HepG2 (cell line): ENCODE results near the gene DDI2. TPM values are rescaled to one million over a fixed set of nuclear protein-coding genes. Genes with fewer than 3 reads are reported as not detected.
A peak's percentile ranks its signal among the peaks of the same experiment; 100 is the strongest.

Experiments
- ARNT2 ChIP-seq: sonication (generic); formaldehyde crosslinking; IDR thresholded peaks from 2 replicates; pipeline ENCODE4 v1.8.0; 2022; ENCODE audit warnings: mild to moderate bottlenecking, low read depth, missing genetic modification reagents, moderate library complexity
- ATRX ChIP-seq: sonication (generic); formaldehyde crosslinking; IDR thresholded peaks from 2 replicates; pipeline ENCODE4 v1.4.0; 2020; ENCODE audit warnings: missing genetic modification reagents, borderline replicate concordance
- CC2D1A ChIP-seq: sonication (generic); formaldehyde crosslinking; IDR thresholded peaks from 2 replicates; pipeline ENCODE4 v1.8.1; 2023; ENCODE audit warnings: mild to moderate bottlenecking, missing genetic modification reagents
- JDP2 ChIP-seq: sonication (generic); formaldehyde crosslinking; IDR thresholded peaks from 2 replicates; pipeline ENCODE4 v1.8.1; 2022; ENCODE audit warnings: missing genetic modification reagents, borderline replicate concordance
- KMT2B ChIP-seq: IDR thresholded peaks from 2 replicates; pipeline ENCODE4 v1.6.1; 2016; ENCODE audit warnings: missing genetic modification reagents, missing compliant biosample characterization
- NFIB ChIP-seq: sonication (generic); formaldehyde crosslinking; IDR thresholded peaks from 2 replicates; pipeline ENCODE4 v1.9.0; 2021; ENCODE audit warnings: missing genetic modification reagents, mild to moderate bottlenecking, borderline replicate concordance
- NR3C1 ChIP-seq: sonication (generic); formaldehyde crosslinking; IDR thresholded peaks from 2 replicates; pipeline ENCODE4 v1.4.0; 2020; ENCODE audit warnings: missing genetic modification reagents
- SALL2 ChIP-seq: sonication (generic); formaldehyde crosslinking; IDR thresholded peaks from 2 replicates; pipeline ENCODE4 v1.8.1; 2023; ENCODE audit warnings: mild to moderate bottlenecking, missing genetic modification reagents, inconsistent platforms
- SIN3B ChIP-seq: fragments of 150-350 bp; IDR thresholded peaks from 2 replicates; pipeline ENCODE4 v1.6.1; 2014; ENCODE audit warnings: low read length
- ZBTB21 ChIP-seq: sonication (generic); formaldehyde crosslinking; IDR thresholded peaks from 2 replicates; pipeline ENCODE4 v1.4.0; 2020; ENCODE audit warnings: missing genetic modification reagents
- ZMYM2 ChIP-seq: sonication (generic); formaldehyde crosslinking; IDR thresholded peaks from 2 replicates; pipeline ENCODE4 v1.8.0; 2022; ENCODE audit warnings: mild to moderate bottlenecking, missing genetic modification reagents
- ZNF160 ChIP-seq: sonication (generic); formaldehyde crosslinking; IDR thresholded peaks from 2 replicates; pipeline ENCODE4 v1.8.0; 2022; ENCODE audit warnings: mild to moderate bottlenecking, inconsistent platforms, missing genetic modification reagents
- ZNF546 ChIP-seq: sonication (generic); formaldehyde crosslinking; conservative IDR thresholded peaks from 2 replicates; pipeline ENCODE4 v1.8.1; 2023; ENCODE audit warnings: mild to moderate bottlenecking, missing genetic modification reagents
- ZNF556 ChIP-seq: sonication (generic); formaldehyde crosslinking; IDR thresholded peaks from 2 replicates; pipeline ENCODE4 v1.4.0; 2020; ENCODE audit warnings: mild to moderate bottlenecking, missing genetic modification reagents, borderline replicate concordance
- ZNF567 ChIP-seq: sonication (generic); formaldehyde crosslinking; IDR thresholded peaks from 2 replicates; pipeline ENCODE4 v1.8.1; 2023; ENCODE audit warnings: mild to moderate bottlenecking, missing genetic modification reagents, borderline replicate concordance
- ZNF569 ChIP-seq: sonication (generic); formaldehyde crosslinking; IDR thresholded peaks from 2 replicates; pipeline ENCODE4 v1.5.0; 2020; ENCODE audit warnings: mild to moderate bottlenecking, missing genetic modification reagents, moderate library complexity, borderline replicate concordance
- ZNF879 ChIP-seq: sonication (generic); formaldehyde crosslinking; IDR thresholded peaks from 2 replicates; pipeline ENCODE4 v1.8.1; 2023; ENCODE audit warnings: missing genetic modification reagents
- ZNF891 ChIP-seq: sonication (generic); formaldehyde crosslinking; IDR thresholded peaks from 2 replicates; pipeline ENCODE4 v1.5.0; 2020; ENCODE audit warnings: mild to moderate bottlenecking, missing genetic modification reagents
- polyA plus RNA-seq, 8 experiments: library from polyadenylated mRNA; depleted of rRNA in 3 of 8; stranded (reverse) in 7 of 8; unstranded in 1 of 8; fragments of >200 nt; fragmentation: Illumina TruSeq in 4 of 8; extraction: Trizol in 4 of 8; gene quantifications; 2 replicates each; pipeline versions ENCODE4 v1.2.1 to v1.2.3, GENCODE V29; 2011 to 2016; ENCODE audit warnings: low read depth in 4 of 8, missing spikeins in 1 of 8, mixed read lengths in 1 of 8; ENCODE audit not compliant: insufficient read depth in 1 of 8
- total RNA-seq, 5 experiments: library from RNA; depleted of rRNA; stranded (reverse); fragments of >200 nt; fragmentation: Illumina TruSeq; extraction: Trizol; gene quantifications; 2 replicates each; pipeline ENCODE4 v1.2.3, GENCODE V29; 2016; ENCODE audit warnings: low read depth in 1 of 5
- TF ChIP-seq, protein P1 (sequence below), 2 experiments: sonication (generic) in 1 of 2; formaldehyde crosslinking in 1 of 2; IDR thresholded peaks; 2 replicates each; pipeline versions ENCODE4 v1.4.0 to v1.6.1; 2018 to 2020; ENCODE audit warnings: missing genetic modification reagents in 2 of 2, borderline replicate concordance in 1 of 2, low read depth in 1 of 2, mild to moderate bottlenecking in 1 of 2, missing biosample characterization in 1 of 2
- TF ChIP-seq, protein P2 (sequence below): sonication (generic); formaldehyde crosslinking; IDR thresholded peaks from 2 replicates; pipeline ENCODE4 v1.5.1; 2020; ENCODE audit warnings: missing genetic modification reagents, mild to moderate bottlenecking, borderline replicate concordance
- TF ChIP-seq, protein P3 (sequence below): sonication (generic); formaldehyde crosslinking; IDR thresholded peaks from 2 replicates; pipeline ENCODE4 v1.5.1; 2020; ENCODE audit warnings: mild to moderate bottlenecking, missing genetic modification reagents
- TF ChIP-seq, protein P4 (sequence below): sonication (generic); formaldehyde crosslinking; IDR thresholded peaks from 2 replicates; pipeline ENCODE4 v1.8.1; 2023; ENCODE audit warnings: mild to moderate bottlenecking, missing genetic modification reagents

The DDI2 gene
- total and polyA plus RNA-seq, 2 of the 13 experiments (the other 11 are each of a cell fraction or from before 2014, with no cell fraction given), result 8.5 to 25.7 TPM

DNA sequence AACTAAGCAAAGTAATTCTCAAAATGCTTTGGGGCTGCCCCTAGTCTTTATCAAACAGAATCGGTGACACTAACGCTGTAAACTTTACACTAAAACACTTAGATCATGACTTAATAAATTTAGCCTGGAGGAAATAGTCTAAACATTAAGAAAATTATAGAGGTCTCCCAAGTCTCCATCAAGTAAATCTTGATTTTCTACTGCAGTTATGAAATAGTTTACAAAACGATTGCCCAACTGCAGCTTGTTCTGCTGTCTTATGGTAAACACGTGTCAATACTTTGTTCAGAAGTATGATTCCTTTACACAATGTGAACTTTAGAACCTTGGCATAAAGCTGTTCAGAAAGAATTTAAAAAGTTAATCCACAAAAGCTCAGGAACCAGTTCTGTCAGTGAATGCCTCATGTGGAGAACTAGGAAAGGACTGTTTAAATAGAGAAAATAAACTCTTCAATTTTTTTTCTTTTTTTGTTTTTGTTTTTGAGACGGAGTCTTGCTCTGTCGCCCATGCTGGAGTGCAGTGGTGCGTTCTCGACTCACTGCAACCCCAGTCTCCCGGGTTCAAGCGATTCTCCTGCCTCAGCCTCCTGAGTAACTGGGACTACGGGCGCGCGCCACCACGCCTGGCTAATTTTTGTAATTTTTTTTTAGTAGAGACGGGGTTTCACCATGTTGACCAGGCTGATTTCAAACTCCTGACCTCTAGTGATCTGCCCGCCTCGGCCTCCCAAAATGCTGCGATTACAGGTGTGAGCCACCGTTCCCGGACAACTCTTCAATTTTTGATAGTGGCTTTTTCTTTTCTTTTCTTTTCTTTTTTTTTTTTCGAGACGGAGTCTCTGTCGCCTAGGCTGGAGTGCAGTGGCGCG lies 1.6 kb downstream of the DDI2 start (continued):
- TF ChIP-seq, protein P1, sequence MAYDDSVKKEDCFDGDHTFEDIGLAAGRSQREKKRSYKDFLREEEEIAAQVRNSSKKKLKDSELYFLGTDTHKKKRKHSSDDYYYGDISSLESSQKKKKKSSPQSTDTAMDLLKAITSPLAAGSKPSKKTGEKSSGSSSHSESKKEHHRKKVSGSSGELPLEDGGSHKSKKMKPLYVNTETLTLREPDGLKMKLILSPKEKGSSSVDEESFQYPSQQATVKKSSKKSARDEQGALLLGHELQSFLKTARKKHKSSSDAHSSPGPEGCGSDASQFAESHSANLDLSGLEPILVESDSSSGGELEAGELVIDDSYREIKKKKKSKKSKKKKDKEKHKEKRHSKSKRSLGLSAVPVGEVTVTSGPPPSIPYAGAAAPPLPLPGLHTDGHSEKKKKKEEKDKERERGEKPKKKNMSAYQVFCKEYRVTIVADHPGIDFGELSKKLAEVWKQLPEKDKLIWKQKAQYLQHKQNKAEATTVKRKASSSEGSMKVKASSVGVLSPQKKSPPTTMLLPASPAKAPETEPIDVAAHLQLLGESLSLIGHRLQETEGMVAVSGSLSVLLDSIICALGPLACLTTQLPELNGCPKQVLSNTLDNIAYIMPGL (CRISPR knock-in tag; IDR thresholded peaks at IDR 0.05; ENCODE audit: borderline replicate concordance in 1 of 2, low read depth in 1 of 2), result peak; percentile 30 to 70; a peak in 2 of 4 replicates
- TF ChIP-seq NR3C1 (no peak), NFIB (CRISPR knock-in tag) (no peak), ZNF569 (CRISPR knock-in tag) (no peak), ZNF879 (no peak), ZNF567 (CRISPR knock-in tag) (no peak), ZNF556 (no peak; the same call in 1 of the 2 replicates), SIN3B (no peak), ATRX (CRISPR knock-in tag) (no peak), ZNF160 (CRISPR knock-in tag) (no peak), ZBTB21 (CRISPR knock-in tag) (0 out of 2 replicates have a peak, but pooled peaks have one; percentile 34), ZMYM2 (CRISPR knock-in tag) (0 out of 2 replicates have a peak, but pooled peaks have one; percentile 53), ZNF891 (no peak), CC2D1A (CRISPR knock-in tag) (no peak), JDP2 (CRISPR knock-in tag) (no peak), KMT2B (peak; percentile 66), ZNF546 (no peak), SALL2 (CRISPR knock-in tag) (no peak), ARNT2 (peak; percentile 69)
- TF ChIP-seq, protein P2, sequence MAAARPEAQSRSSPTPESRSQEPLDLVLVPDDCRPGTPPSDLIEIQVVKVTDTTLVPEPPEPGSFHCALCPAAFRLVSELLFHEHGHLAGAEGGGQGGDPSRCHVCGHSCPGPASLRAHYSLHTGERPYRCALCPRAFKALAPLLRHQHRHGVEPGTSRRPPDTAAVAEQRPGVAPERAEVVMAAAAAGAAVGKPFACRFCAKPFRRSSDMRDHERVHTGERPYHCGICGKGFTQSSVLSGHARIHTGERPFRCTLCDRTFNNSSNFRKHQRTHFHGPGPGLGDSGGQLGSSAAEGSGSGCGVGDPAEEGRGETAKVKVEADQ (CRISPR knock-in tag), result no peak
- TF ChIP-seq, protein P3, sequence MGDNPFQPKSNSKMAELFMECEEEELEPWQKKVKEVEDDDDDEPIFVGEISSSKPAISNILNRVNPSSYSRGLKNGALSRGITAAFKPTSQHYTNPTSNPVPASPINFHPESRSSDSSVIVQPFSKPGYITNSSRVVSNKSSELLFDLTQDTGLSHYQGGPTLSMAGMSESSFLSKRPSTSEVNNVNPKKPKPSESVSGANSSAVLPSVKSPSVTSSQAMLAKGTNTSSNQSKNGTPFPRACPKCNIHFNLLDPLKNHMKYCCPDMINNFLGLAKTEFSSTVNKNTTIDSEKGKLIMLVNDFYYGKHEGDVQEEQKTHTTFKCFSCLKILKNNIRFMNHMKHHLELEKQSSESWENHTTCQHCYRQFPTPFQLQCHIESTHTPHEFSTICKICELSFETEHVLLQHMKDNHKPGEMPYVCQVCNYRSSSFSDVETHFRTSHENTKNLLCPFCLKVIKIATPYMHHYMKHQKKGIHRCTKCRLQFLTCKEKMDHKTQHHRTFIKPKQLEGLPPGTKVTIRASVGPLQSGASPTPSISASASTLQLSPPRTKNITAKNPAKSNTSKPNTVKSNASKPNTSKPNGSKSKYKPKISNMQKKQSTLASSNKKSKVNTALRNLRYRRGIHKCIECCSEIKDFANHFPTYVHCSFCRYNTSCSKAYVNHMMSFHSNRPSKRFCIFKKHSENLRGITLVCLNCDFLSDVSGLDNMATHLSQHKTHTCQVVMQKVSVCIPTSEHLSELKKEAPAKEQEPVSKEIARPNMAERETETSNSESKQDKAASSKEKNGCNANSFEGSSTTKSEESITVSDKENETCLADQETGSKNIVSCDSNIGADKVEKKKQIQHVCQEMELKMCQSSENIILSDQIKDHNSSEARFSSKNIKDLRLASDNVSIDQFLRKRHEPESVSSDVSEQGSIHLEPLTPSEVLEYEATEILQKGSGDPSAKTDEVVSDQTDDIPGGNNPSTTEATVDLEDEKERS (CRISPR knock-in tag), result 0 out of 2 replicates have a peak, but pooled peaks have one; percentile 48
- TF ChIP-seq, protein P4, sequence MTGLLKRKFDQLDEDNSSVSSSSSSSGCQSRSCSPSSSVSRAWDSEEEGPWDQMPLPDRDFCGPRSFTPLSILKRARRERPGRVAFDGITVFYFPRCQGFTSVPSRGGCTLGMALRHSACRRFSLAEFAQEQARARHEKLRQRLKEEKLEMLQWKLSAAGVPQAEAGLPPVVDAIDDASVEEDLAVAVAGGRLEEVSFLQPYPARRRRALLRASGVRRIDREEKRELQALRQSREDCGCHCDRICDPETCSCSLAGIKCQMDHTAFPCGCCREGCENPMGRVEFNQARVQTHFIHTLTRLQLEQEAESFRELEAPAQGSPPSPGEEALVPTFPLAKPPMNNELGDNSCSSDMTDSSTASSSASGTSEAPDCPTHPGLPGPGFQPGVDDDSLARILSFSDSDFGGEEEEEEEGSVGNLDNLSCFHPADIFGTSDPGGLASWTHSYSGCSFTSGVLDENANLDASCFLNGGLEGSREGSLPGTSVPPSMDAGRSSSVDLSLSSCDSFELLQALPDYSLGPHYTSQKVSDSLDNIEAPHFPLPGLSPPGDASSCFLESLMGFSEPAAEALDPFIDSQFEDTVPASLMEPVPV, result no peak
